ENCODE data around the gene MTA1. TPM values are rescaled to one million over a fixed set of nuclear protein-coding genes. Genes with fewer than 3 reads are reported as not detected.
A peak's percentile ranks its signal among the peaks of the same experiment; 100 is the strongest.

Gene MTA1
- total and polyA plus RNA-seq, 2 of the 8 experiments (the other 6 are each of a cell fraction or from before 2014, with no cell fraction given): 73.9 to 221 TPM

GRCh38 chr14:105414456-105415371 is 4.9 kb upstream of the MTA1 start (continued):
- TF ChIP-seq CTCF (IDR thresholded peaks at IDR 0.05; ENCODE audit: control extremely low read depth in 1 of 3, insufficient read depth in 1 of 3, low read depth in 1 of 3, low read length in 3 of 3): peak in 2 of 3 experiments; percentile 41 to 42; a peak in 3 of 4 replicates
- TF ChIP-seq SIRT6 (IDR thresholded peaks at IDR 0.05; ENCODE audit: low read length): no peak
- no peak for TF ChIP-seq SRF (IDR thresholded peaks at IDR 0.05; ENCODE audit: low read depth, low read length)
- no peak for TF ChIP-seq EGR1 (IDR thresholded peaks at IDR 0.05; ENCODE audit: borderline replicate concordance, low read depth, low read length)
- no peak for TF ChIP-seq MAFK (IDR thresholded peaks at IDR 0.05; ENCODE audit: low read depth, low read length)
- no peak for TF ChIP-seq CHD2 (IDR thresholded peaks at IDR 0.05; ENCODE audit: low read length)
- TF ChIP-seq ASH2L (IDR thresholded peaks at IDR 0.05; ENCODE audit: low read length): peak; percentile 32
- no peak for TF ChIP-seq SIN3A (conservative IDR thresholded peaks at IDR 0.05 in 1 of 2, IDR thresholded peaks at IDR 0.05 in 1 of 2; ENCODE audit: low read depth in 1 of 2, low read length in 2 of 2)
- TF ChIP-seq KDM1A (IDR thresholded peaks at IDR 0.05; ENCODE audit: borderline replicate concordance, low read length): no peak
- TF ChIP-seq GABPA (IDR thresholded peaks at IDR 0.05; ENCODE audit: borderline replicate concordance, insufficient read depth, low read length): no peak
- no peak for TF ChIP-seq TCF12 (IDR thresholded peaks at IDR 0.05; ENCODE audit: low read depth, low read length)
- TF ChIP-seq, protein P1, sequence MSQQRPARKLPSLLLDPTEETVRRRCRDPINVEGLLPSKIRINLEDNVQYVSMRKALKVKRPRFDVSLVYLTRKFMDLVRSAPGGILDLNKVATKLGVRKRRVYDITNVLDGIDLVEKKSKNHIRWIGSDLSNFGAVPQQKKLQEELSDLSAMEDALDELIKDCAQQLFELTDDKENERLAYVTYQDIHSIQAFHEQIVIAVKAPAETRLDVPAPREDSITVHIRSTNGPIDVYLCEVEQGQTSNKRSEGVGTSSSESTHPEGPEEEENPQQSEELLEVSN (IDR thresholded peaks at IDR 0.05): no peak; the same call in none of the 2 replicates
- TF ChIP-seq SP4 (IDR thresholded peaks at IDR 0.05; ENCODE audit: low read length): no peak
- TF ChIP-seq POU5F1 (IDR thresholded peaks at IDR 0.05; ENCODE audit: low read depth, low read length): no peak
- no peak for TF ChIP-seq JUND (IDR thresholded peaks at IDR 0.05; ENCODE audit: low read length)
- no peak; the same call in 1 of the 2 replicates for TF ChIP-seq RBBP5 (IDR thresholded peaks at IDR 0.05; ENCODE audit: borderline replicate concordance, low read depth, low read length)
- no peak for TF ChIP-seq CEBPB (IDR thresholded peaks at IDR 0.05; ENCODE audit: low read depth, low read length)
- TF ChIP-seq CTBP2 (IDR thresholded peaks at IDR 0.05; ENCODE audit: borderline replicate concordance, insufficient read depth, insufficient read length, low read length): no peak
- no peak for TF ChIP-seq EP300 (IDR thresholded peaks at IDR 0.05; ENCODE audit: borderline replicate concordance in 1 of 2, low read depth in 2 of 2, low read length in 2 of 2)
- peak; percentile 48 for TF ChIP-seq PHF8 (conservative IDR thresholded peaks at IDR 0.05; ENCODE audit: low read depth, low read length)

Data from H1 (cell line).